HS-5 (cell line): ENCODE data around the gene PATJ.
"Not testable (repeated sequence)": the region's sequence is repeated elsewhere in the genome, so short reads cannot be mapped to it uniquely, and the experiment has no call there.

Source experiments
- DNase-seq: peaks from one replicate; pipeline ENCODE4 v3.0.0-alpha.2; 2012; ENCODE audit warnings: low read depth

Gene PATJ

GRCh38 chr1:61942856-61943255, 200.6 kb downstream of the PATJ start:
- no peak for DNase-seq

GRCh38 chr1:61948685-61949084, 206.4 kb downstream of the PATJ start:
- not testable (repeated sequence) for DNase-seq

GRCh38 chr1:61950418-61950817, 208.1 kb downstream of the PATJ start:
- DNase-seq: no peak

DNA sequence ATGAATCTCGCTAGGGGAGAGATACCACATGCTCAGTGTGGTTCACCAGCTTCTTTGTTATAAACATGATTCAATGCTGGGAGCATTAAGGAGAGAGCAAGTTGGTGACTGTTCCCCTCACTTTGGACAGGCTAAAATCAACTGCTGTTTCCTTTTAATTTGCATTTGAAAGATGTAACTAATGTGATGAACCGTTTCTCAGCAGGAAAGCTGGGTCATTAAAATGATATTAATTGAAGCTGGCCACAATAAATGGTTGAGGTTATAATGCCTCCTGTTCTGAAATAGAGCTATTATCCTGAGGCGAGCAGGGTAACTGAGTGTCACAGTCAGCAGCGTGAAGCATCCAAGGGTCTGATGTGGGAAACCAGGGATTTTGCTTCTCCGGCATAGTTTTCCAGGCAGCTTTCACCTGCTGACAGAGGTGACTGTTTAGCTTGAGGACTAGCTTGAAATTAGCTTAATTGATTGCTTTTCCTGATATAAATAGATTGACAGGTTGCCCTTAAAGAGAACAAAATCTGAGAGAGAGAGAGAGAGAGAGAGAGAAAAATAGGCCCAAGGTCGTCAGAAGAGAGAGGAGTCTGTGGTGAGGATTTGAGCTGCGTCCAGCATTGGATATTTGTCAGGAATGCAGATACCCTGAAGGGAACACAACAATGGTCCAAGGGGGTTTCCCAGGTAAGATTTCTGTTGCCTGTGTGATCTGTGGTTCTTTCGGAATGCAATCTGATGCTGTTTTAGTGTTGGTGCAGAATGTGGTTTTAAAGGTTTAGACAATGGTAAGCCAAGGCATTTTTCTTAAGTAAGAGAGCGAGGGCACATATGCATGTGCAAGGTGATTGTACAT, 209.7 kb downstream of the PATJ start:
- no peak for DNase-seq

DNA sequence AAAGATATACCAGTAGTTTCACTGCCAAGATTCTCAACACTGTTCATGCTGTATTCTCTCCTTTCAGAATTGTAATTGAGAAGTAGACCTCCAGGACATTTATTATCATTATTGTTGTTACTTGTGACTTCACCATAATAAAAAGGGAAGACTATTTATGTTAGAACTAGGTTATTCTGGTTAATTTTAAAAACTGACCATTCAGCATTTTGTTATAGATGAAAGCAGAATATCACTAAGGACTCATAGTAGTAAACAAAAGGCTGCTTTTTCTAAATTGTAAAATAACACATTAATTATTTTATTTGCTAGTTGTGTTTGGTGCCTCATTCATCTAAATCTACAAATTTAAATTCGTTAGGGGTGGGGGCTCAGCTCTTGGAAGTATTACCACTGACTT, 210.4 kb downstream of the PATJ start:
- DNase-seq: no peak

DNA sequence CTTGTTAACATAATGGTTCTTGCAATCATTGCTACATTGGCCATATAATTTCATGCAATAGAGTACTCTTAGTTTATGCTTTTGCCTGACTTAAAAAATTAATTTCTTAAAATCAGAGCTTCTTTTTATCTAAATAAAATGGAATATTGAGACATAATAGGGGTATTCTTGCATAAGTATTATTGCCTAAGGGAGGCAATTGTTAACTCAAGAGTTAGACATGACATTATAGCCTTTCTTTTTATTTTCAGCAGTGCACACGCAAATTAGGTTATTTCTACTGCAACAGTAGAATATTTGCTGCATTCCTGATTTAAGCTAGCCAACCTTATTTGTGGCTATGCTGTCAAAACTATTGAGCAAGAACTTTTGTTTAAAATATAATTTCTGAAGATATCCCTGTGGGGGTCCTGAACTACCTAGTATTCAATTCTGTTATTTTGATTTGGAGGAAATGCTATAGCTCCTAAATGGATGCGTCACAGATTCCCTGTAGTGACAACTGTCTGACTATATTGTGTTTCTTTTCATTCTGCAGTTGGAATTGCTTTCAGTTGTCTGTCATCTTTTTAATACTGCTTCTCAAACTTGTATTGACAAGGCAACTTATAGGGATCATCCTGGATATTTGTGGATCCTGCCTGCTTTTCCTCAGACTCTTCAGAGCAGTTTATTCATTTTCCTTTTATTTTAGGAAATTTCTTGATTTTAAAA, 211.0 kb downstream of the PATJ start:
- no peak for DNase-seq

DNA sequence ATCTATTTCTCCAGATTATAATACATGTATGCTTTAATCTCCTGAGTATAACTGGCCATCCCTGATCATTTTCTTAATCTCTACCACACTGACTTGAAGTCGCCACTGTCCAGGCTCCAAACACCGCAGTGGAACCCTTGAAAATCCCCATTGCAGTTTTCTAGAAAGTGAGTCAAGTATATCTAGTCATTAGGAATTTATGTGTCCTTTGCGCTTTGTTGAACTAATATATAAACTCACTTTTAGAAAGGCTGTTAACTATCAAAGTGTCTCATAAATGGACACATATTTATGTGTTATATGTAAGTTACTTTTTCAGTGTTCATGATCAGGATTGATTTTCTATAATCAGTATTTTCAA, 211.5 kb downstream of the PATJ start:
- DNase-seq: no peak

- DNase-seq: no peak
Observed at GRCh38 chr1:61955261-61955660, 213.0 kb downstream of the PATJ start.

DNA sequence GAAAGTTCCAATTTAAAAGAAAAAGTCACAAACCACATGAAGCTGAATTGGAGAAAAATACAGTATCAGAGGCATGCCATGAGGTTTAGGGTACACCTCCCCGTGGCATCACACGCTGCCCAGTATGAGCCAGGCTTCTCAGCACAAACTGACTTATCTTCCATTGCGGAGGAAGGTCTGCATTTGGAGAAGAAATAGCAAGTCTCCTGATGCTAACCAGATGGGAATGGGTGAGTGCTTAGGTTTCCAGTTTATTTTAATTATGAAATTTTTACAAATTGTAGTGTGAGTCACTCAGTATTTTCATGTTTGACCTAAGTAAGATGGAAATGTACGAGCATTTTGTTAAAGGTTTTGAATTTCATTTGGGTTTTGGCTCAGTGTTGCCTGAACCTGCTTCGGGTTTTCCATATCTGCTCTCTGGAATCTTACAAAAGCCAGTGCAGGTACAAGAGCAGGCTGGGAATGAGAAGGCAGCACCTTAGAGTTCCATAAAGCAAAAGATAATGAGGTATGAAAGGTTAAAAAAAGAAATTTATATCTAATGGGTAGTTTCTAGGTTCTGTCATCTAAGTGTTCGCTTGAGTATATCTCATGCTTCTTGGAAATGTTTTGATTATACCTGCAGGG, 213.9 kb downstream of the PATJ start:
- no peak for DNase-seq

GRCh38 chr1:61956784-61957183, 214.5 kb downstream of the PATJ start:
- DNase-seq: no peak

DNA sequence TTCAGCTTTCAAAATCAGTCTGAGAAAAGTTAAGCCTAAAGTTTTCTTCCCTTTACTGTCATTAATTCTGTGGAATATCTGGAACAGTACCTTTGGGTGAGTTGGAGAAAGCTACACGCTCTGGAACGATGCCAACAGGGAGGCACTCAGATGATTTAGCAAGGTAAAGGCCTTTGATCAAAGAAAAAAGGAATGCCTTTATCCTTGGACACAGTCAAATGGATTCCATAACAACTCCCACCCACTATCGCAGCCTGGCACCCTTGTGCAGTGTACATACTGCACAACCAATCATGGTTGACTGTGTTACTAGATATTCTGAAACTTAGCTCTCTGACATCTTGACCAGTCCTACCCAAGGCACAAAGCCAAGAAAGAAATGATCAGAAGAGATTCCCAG, 218.7 kb downstream of the PATJ start:
- DNase-seq: no peak

GRCh38 chr1:61962631-61963030, 220.4 kb downstream of the PATJ start:
- DNase-seq: no peak

- DNase-seq: not testable (repeated sequence)
Observed at GRCh38 chr1:61966450-61967225, 224.4 kb downstream of the PATJ start.

- DNase-seq: no peak
Observed at GRCh38 chr1:61967750-61968149, 225.5 kb downstream of the PATJ start.

- no peak for DNase-seq
Observed at GRCh38 chr1:61968869-61969268, 226.6 kb downstream of the PATJ start.

DNA sequence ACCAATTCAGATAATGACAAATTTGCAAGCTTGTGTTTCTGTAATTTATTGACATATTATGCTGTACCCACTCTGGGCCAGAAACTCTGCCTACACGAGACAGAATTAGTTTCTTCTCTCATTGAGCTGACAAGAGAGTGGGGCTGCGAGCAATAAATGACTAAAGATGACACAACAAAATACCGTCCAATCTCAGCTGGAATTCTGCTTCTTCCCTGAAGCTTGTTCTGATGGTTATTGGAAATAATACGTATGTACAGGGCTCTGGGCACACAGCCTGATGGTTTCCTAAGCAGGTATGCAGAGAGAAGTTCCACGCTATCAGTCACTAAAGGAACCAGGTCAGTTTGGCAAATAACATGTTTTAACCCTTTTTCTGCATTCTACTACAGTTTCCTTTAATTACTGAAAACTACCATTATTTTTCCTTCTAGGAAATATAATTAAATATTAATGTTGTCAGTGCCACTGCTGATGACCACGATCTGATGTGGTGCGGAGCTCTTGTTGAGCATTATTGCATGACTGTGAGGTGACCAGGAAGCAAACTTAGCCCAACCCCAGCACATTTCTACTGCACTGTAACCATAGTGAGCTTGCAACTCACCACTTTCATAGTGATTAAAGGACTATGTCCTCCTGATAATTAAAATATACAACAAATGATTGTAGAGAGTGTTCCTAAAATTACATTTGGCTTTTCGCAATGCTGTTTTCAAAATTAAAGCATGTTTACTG, 231.0 kb downstream of the PATJ start:
- no peak for DNase-seq

DNA sequence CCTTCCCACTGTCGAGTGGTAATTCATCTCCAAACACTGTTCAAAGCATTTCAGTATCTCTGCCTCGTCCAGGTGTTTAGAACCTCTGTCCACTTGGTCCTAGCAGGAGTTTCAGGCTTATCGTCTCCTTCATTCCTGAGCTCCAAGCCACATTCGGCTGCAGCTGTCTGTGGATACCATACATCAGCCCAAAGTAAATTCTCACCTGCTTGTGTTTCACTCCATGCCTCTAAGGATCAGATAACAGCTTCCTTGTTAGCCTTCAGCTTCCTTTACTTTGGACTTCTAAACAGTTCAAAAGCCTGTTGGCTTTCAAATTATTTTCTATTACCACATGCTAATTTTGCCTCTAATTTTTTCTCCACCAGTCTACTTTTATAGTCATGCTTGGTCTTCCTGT, 233.4 kb downstream of the PATJ start:
- DNase-seq: no peak

GRCh38 chr1:61976566-61976965, 234.3 kb downstream of the PATJ start:
- DNase-seq: no peak

GRCh38 chr1:61978796-61979195, 236.5 kb downstream of the PATJ start:
- DNase-seq: no peak

- no peak for DNase-seq
Observed at GRCh38 chr1:61979729-61980128, 237.4 kb downstream of the PATJ start.

GRCh38 chr1:61980561-61980960, 238.3 kb downstream of the PATJ start:
- DNase-seq: no peak
